Naive thymus-derived CD4-positive, alpha-beta T cell (primary cell): ENCODE data around the gene CTAG1B. TPM values are rescaled to one million over a fixed set of nuclear protein-coding genes. Genes with fewer than 3 reads are reported as not detected.
A peak's percentile ranks its signal among the peaks of the same experiment; 100 is the strongest.

Experiments used
- ATAC-seq: fragments of 150-1000 bp; cut with Tn5 transposase; 2 replicates; pipeline ENCODE4 v1.10.0; 2021; ENCODE audit warnings: mild to moderate bottlenecking, moderate library complexity
- CTCF ChIA-PET: fragments of 350-600 bp; sonication (Branson Sonifier 250); formaldehyde crosslinking; loops from one replicate; lab custom pipeline; 2021; ENCODE audit warnings: antibody characterized with exemption; lab: Charles Lee
- POLR2A ChIA-PET: fragments of 350-600 bp; sonication (Branson Sonifier 250); formaldehyde crosslinking; loops from one replicate; lab custom pipeline; 2021; ENCODE audit warnings: antibody characterized with exemption, inconsistent platforms; lab: Charles Lee
- DNase-seq, 9 donors: peaks; one replicate each; pipeline versions ENCODE4 v3.0.0 to v3.0.0-alpha.2; 2020 to 2022; ENCODE audit warnings: mixed read lengths in 1 of 9
- H3K27ac ChIP-seq: one replicate; pipeline ENCODE4 v1.7.0; 2013; ENCODE audit warnings: mild to moderate bottlenecking, low read depth, low read length, moderate library complexity
- H3K27me3 ChIP-seq, 2 donors: one replicate each; pipeline ENCODE4 v1.7.0; 2013; ENCODE audit warnings: low read length in 2 of 2, mild to moderate bottlenecking in 2 of 2, moderate library complexity in 2 of 2; ENCODE audit not compliant: control insufficient read depth in 2 of 2, insufficient read depth in 2 of 2
- H3K36me3 ChIP-seq, 3 experiments: 1 replicate in 2 of 3; 2 replicates in 1 of 3; pipeline ENCODE4 v1.7.0; 2013; ENCODE audit warnings: low read length in 3 of 3, mild to moderate bottlenecking in 3 of 3, moderate library complexity in 1 of 3; ENCODE audit not compliant: insufficient read depth in 3 of 3, control insufficient read depth in 2 of 3
- H3K4me1 ChIP-seq, 2 donors: one replicate each; pipeline ENCODE4 v1.7.0; 2013; ENCODE audit warnings: low read length in 2 of 2, mild to moderate bottlenecking in 2 of 2, moderate library complexity in 1 of 2; ENCODE audit not compliant: control insufficient read depth in 2 of 2, insufficient read depth in 2 of 2
- H3K4me3 ChIP-seq: 2 replicates; pipeline ENCODE4 v1.7.0; 2013; ENCODE audit warnings: mild to moderate bottlenecking, low read length
- H3K9me3 ChIP-seq, 3 experiments: 1 replicate in 2 of 3; 2 replicates in 1 of 3; pipeline ENCODE4 v1.7.0; 2013; ENCODE audit warnings: low read length in 3 of 3; ENCODE audit not compliant: control insufficient read depth in 2 of 3
- H3K27ac Mint-ChIP-seq, 9 donors: one replicate each; pipeline ENCODE4 v1.8.0; 2020 to 2022; ENCODE audit warnings: mixed read lengths in 9 of 9, mild to moderate bottlenecking in 8 of 9, moderate library complexity in 5 of 9, inconsistent platforms in 2 of 9
- H3K27me3 Mint-ChIP-seq, 5 donors: one replicate each; pipeline ENCODE4 v1.8.0; 2021 to 2022; ENCODE audit warnings: mixed read lengths in 5 of 5, mild to moderate bottlenecking in 1 of 5
- H3K36me3 Mint-ChIP-seq, 5 donors: one replicate each; pipeline ENCODE4 v1.8.0; 2020 to 2022; ENCODE audit warnings: mixed read lengths in 5 of 5, mild to moderate bottlenecking in 3 of 5, inconsistent platforms in 1 of 5
- H3K4me1 Mint-ChIP-seq, 7 donors: one replicate each; pipeline ENCODE4 v1.8.0; 2020 to 2022; ENCODE audit warnings: mixed read lengths in 7 of 7, mild to moderate bottlenecking in 3 of 7, inconsistent platforms in 1 of 7
- H3K4me3 Mint-ChIP-seq, 10 donors: one replicate each; pipeline ENCODE4 v1.8.0; 2020 to 2022; ENCODE audit warnings: mild to moderate bottlenecking in 10 of 10, mixed read lengths in 10 of 10, moderate library complexity in 6 of 10, inconsistent platforms in 2 of 10
- H3K9me3 Mint-ChIP-seq, 11 donors: one replicate each; pipeline ENCODE4 v1.8.0; 2020 to 2022; ENCODE audit warnings: mixed read lengths in 11 of 11, mild to moderate bottlenecking in 4 of 11, inconsistent platforms in 1 of 11, moderate library complexity in 1 of 11
- intact Hi-C, 2 donors: fragments of 100-400 bp; cut with micrococcal nuclease; formaldehyde crosslinking; loops; one replicate each; pipeline ENCODE4 v1.15.1; 2023
- polyA plus RNA-seq, 2 donors: library from polyadenylated mRNA; unstranded; fragments of 300-500 nt; fragmentation: Illumina TruSeq; gene quantifications; one replicate each; pipeline ENCODE4 v1.2.3, GENCODE V29; 2021
- total RNA-seq, 6 experiments: library from RNA in 5 of 6; stranded (reverse) in 5 of 6; gene quantifications; 1 replicate in 5 of 6; 2 replicates in 1 of 6; pipeline ENCODE4 v1.2.3 and lab custom pipeline; 2021 to 2026

CTAG1B gene
- total and polyA plus RNA-seq, 7 experiments from 2014 or later: not detected

DNA sequence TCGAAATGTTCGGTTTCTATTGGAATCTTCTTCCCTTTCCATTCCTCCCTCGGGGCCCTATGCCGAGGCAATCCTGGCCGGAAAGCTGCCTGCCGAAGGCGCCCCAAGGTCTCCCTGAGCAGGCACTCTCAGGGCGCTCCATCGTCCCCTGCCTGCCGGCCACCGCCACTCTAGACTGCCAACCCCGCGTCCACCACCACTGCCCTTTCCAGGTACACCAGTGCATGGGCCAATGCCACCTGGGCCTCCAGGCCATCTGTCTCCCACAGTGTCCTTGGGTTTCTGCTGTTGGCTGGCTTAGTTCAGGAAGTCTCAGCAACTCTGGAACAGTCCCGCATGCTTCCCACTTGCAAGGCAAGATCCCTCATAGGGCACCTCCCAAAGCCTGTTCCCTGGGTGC is 19.6 kb downstream of the CTAG1B start:
- ATAC-seq: no peak
- Histone ChIP-seq H3K27ac (no peak overlapping the region), H3K4me1 (peaks cover 0 to 6% of the 10 kb centered on the region in 2 donors), H3K36me3 (no peaks in the 10 kb centered on the region), H3K4me3 (no peak overlapping the region), H3K9me3 (no peaks in the 10 kb centered on the region), H3K27me3 (no peaks in the 10 kb centered on the region)
- no peak overlapping the region for H3K27ac Mint-ChIP-seq
- DNase-seq: no peak
- peaks cover 0 to 3% (median 0%) of the 10 kb centered on the region in 11 donors for H3K9me3 Mint-ChIP-seq
- ChIA-PET CTCF (no interaction called here), POLR2A (no interaction called here)
- H3K4me3 Mint-ChIP-seq: no peak overlapping the region
- intact Hi-C loops: no loop called here
- peaks cover 0 to 8% (median 0%) of the 10 kb centered on the region in 5 donors for H3K27me3 Mint-ChIP-seq
- no peaks in the 10 kb centered on the region for H3K36me3 Mint-ChIP-seq
- peaks cover 0 to 10% (median 0%) of the 10 kb centered on the region in 7 donors for H3K4me1 Mint-ChIP-seq

- H3K9me3 Mint-ChIP-seq: peaks cover 0 to 3% (median 0%) of the 10 kb centered on the region in 11 donors
- POLR2A ChIA-PET: no interaction called here
- CTCF ChIA-PET: no interaction called here
Measured at GRCh38 chrX:154598656-154599055, 20.4 kb downstream of the CTAG1B start.

GRCh38 chrX:154597221-154597620 is 21.9 kb downstream of the CTAG1B start:
- no peak for DNase-seq
- no peak overlapping the region for H3K27ac Mint-ChIP-seq
- no peaks in the 10 kb centered on the region for H3K9me3 ChIP-seq

More at GRCh38 chrX:154598656-154599055, 20.4 kb downstream of the CTAG1B start:
- ATAC-seq (no peak), DNase-seq (no peak)
- Histone ChIP-seq H3K9me3 (no peaks in the 10 kb centered on the region), H3K36me3 (no peaks in the 10 kb centered on the region), H3K4me1 (peaks cover 0 to 6% of the 10 kb centered on the region in 2 donors), H3K4me3 (no peak overlapping the region), H3K27me3 (no peaks in the 10 kb centered on the region), H3K27ac (no peak overlapping the region)
- intact Hi-C loops: no loop called here
- peaks cover 0 to 8% (median 0%) of the 10 kb centered on the region in 5 donors for H3K27me3 Mint-ChIP-seq
- no peak overlapping the region for H3K27ac Mint-ChIP-seq
- H3K4me1 Mint-ChIP-seq: peaks cover 0 to 7% (median 0%) of the 10 kb centered on the region in 7 donors
- no peaks in the 10 kb centered on the region for H3K36me3 Mint-ChIP-seq
- no peak overlapping the region for H3K4me3 Mint-ChIP-seq

DNA sequence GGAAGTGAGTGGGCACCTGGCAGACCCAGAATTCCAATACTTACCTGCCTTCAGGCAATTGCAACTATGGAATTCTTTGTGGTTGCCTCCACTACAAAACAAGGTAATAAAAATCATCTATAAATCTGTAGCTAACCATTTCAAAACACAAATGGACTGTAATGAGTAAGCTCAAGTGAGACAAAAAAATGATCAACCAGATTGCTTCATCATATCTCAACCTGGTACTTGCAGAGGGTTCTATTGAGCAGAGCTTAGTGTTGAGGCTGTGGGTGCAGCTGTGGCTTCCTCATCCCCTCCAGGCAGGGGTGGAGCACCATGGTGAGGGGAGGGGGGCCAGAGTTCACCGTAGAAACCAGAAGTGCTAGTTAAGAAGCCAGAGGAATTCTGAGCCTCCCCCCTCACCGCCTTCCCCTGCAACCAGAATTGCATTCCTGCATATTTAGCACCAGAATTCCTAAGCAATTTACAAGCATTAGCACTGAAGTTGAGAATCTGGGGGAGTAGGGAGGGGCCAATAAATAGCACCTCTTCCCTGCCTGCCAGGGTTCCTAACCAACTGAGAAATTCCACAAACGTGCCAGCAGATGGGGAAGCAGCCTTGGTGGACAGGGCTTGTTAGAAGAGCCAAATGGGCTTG is 22.7 kb downstream of the CTAG1B start:
- Histone ChIP-seq H3K36me3 (no peaks in the 10 kb centered on the region), H3K27ac (no peak overlapping the region), H3K9me3 (no peaks in the 10 kb centered on the region), H3K4me1 (peaks cover 0 to 6% of the 10 kb centered on the region in 2 donors), H3K4me3 (no peak overlapping the region), H3K27me3 (no peaks in the 10 kb centered on the region)
- peaks cover 0 to 7% (median 0%) of the 10 kb centered on the region in 7 donors for H3K4me1 Mint-ChIP-seq
- H3K36me3 Mint-ChIP-seq: peaks cover 0 to 4% (median 0%) of the 10 kb centered on the region in 5 donors
- intact Hi-C loops: no loop called here
- DNase-seq (no peak), ATAC-seq (peak; percentile 57)
- no peak overlapping the region for H3K27ac Mint-ChIP-seq
- peaks cover 0 to 13% (median 2%) of the 10 kb centered on the region in 11 donors for H3K9me3 Mint-ChIP-seq
- POLR2A ChIA-PET: no interaction called here
- no peak overlapping the region for H3K4me3 Mint-ChIP-seq
- peaks cover 0 to 12% (median 0%) of the 10 kb centered on the region in 5 donors for H3K27me3 Mint-ChIP-seq
- CTCF ChIA-PET: no interaction called here

More at GRCh38 chrX:154597221-154597620, 21.9 kb downstream of the CTAG1B start:
- Mint-ChIP-seq H3K9me3 (peaks cover 0 to 6% (median 0%) of the 10 kb centered on the region in 11 donors), H3K4me3 (no peak overlapping the region), H3K4me1 (peaks cover 0 to 7% (median 0%) of the 10 kb centered on the region in 7 donors), H3K36me3 (no peaks in the 10 kb centered on the region), H3K27me3 (peaks cover 0 to 11% (median 0%) of the 10 kb centered on the region in 5 donors)
- POLR2A ChIA-PET: no interaction called here
- Histone ChIP-seq H3K27ac (no peak overlapping the region), H3K27me3 (no peaks in the 10 kb centered on the region), H3K4me3 (no peak overlapping the region), H3K4me1 (peaks cover 0 to 6% of the 10 kb centered on the region in 2 donors), H3K36me3 (no peaks in the 10 kb centered on the region)
- CTCF ChIA-PET: no interaction called here
- ATAC-seq: no peak
- intact Hi-C loops: no loop called here

GRCh38 chrX:154595559-154596249 is 23.4 kb downstream of the CTAG1B start:
- Histone ChIP-seq H3K27me3 (no peaks in the 10 kb centered on the region), H3K9me3 (no peaks in the 10 kb centered on the region), H3K36me3 (no peaks in the 10 kb centered on the region), H3K4me3 (no peak overlapping the region), H3K4me1 (peaks cover 0 to 6% of the 10 kb centered on the region in 2 donors), H3K27ac (no peak overlapping the region)
- H3K4me1 Mint-ChIP-seq: peaks cover 0 to 7% (median 0%) of the 10 kb centered on the region in 7 donors
- H3K27me3 Mint-ChIP-seq: peaks cover 0 to 12% (median 0%) of the 10 kb centered on the region in 5 donors
- ChIA-PET CTCF (no interaction called here), POLR2A (no interaction called here)
- H3K4me3 Mint-ChIP-seq: no peak overlapping the region
- peaks cover 0 to 4% (median 0%) of the 10 kb centered on the region in 5 donors for H3K36me3 Mint-ChIP-seq
- DNase-seq: no peak
- no peak overlapping the region for H3K27ac Mint-ChIP-seq
- intact Hi-C loops: no loop called here
- ATAC-seq: no peak
- H3K9me3 Mint-ChIP-seq: peaks cover 0 to 13% (median 2%) of the 10 kb centered on the region in 11 donors

GRCh38 chrX:154594491-154594890 is 24.6 kb downstream of the CTAG1B start:
- Mint-ChIP-seq H3K27ac (no peak overlapping the region), H3K27me3 (peaks cover 0 to 12% (median 0%) of the 10 kb centered on the region in 5 donors), H3K4me3 (no peak overlapping the region), H3K36me3 (peaks cover 0 to 4% (median 0%) of the 10 kb centered on the region in 5 donors), H3K4me1 (peaks cover 0 to 7% (median 0%) of the 10 kb centered on the region in 7 donors), H3K9me3 (peaks cover 0 to 13% (median 2%) of the 10 kb centered on the region in 11 donors)
- intact Hi-C loops: no loop called here
- no peak overlapping the region for H3K4me3 ChIP-seq
- POLR2A ChIA-PET: no interaction called here
- no peak for DNase-seq
- no peaks in the 10 kb centered on the region for H3K36me3 ChIP-seq
- no peaks in the 10 kb centered on the region for H3K27me3 ChIP-seq
- H3K4me1 ChIP-seq: peaks cover 0 to 6% of the 10 kb centered on the region in 2 donors
- H3K9me3 ChIP-seq: no peaks in the 10 kb centered on the region
- CTCF ChIA-PET: no interaction called here
- no peak overlapping the region for H3K27ac ChIP-seq
- no peak for ATAC-seq
